A549 (cell line): ENCODE results near the gene CHRM5. TPM values are rescaled to one million over a fixed set of nuclear protein-coding genes. Genes with fewer than 3 reads are reported as not detected.
"Not testable (repeated sequence)": the region's sequence is repeated elsewhere in the genome, so short reads cannot be mapped to it uniquely, and the experiment has no call there.

Source experiments
- ATAC-seq, 2 experiments: fragments of 200-7000 bp in 1 of 2; fragments of >200 bp in 1 of 2; cut with Nextera tagmentation in 1 of 2; cut with Tn5 transposase in 1 of 2; 3 replicates each; pipeline versions ENCODE4 v1.8.0 to v1.9.1; 2018 to 2020; ENCODE audit warnings: mild to moderate bottlenecking in 1 of 2, moderate library complexity in 1 of 2
- CTCF ChIA-PET: fragments of 300-600 bp; sonication (Branson Sonifier 250); formaldehyde crosslinking; extraction: SDS; loops from one replicate; lab custom pipeline; 2021; ENCODE audit warnings: antibody characterized with exemption, inconsistent platforms; lab: Yijun Ruan, JAX
- POLR2A ChIA-PET: fragments of 350-600 bp; formaldehyde crosslinking; extraction: SDS; loops from one replicate; lab custom pipeline; 2021; ENCODE audit warnings: antibody characterized with exemption, inconsistent platforms; lab: Yijun Ruan, JAX
- DNase-seq, 2 experiments: peaks; one replicate each; pipeline versions ENCODE4 v3.0.0 to v3.0.0-alpha.2; 2011 to 2016; ENCODE audit warnings: low read depth in 1 of 2, low spot score in 1 of 2
- FAIRE-seq: peaks from 2 replicates; lab custom pipeline; 2011; peaks lifted over from hg19 to GRCh38; lab: Jason Lieb, UNC
- H3K27ac ChIP-seq, 2 experiments: fragments of >200 bp; sonication (Bioruptor Twin); formaldehyde crosslinking; 3 replicates each; pipeline ENCODE4 v1.5.1; 2016 to 2017
- H3K4me1 ChIP-seq: fragments of >200 bp; sonication (Bioruptor Twin); formaldehyde crosslinking; 3 replicates; pipeline ENCODE4 v1.6.1; 2016
- H3K4me2 ChIP-seq: fragments of >200 bp; sonication (Bioruptor Twin); formaldehyde crosslinking; 3 replicates; pipeline ENCODE4 v1.6.1; 2016
- H3K4me3 ChIP-seq: fragments of >200 bp; sonication (Bioruptor Twin); formaldehyde crosslinking; 3 replicates; pipeline ENCODE4 v1.5.1; 2016
- H3K9me3 ChIP-seq: fragments of >200 bp; sonication (Bioruptor Twin); formaldehyde crosslinking; 3 replicates; pipeline ENCODE4 v1.6.1; 2016
- ATOH8 ChIP-seq: fragments of 250-450 bp; sonication (Bioruptor Pico); IDR thresholded peaks from 2 replicates; pipeline ENCODE4 v1.5.0; 2020; ENCODE audit warnings: low read depth, mild to moderate bottlenecking, moderate library complexity
- BCL3 ChIP-seq: fragments of >200 bp; sonication (Bioruptor Twin); formaldehyde crosslinking; IDR thresholded peaks from 3 replicates; pipeline ENCODE4 v1.6.1; 2016
- CBX8 ChIP-seq: fragments of 200-600 bp; sonication (generic); IDR thresholded peaks from 2 replicates; pipeline ENCODE4 v1.6.1; 2016
- CTCF ChIP-seq: fragments of >200 bp; sonication (Bioruptor Twin); formaldehyde crosslinking; IDR thresholded peaks from 3 replicates; pipeline ENCODE4 v1.5.1; 2016
- E2F6 ChIP-seq: IDR thresholded peaks from 2 replicates; pipeline ENCODE4 v1.6.1; 2012; ENCODE audit warnings: low read depth, borderline replicate concordance
- EHF ChIP-seq: fragments of 250-450 bp; sonication (Bioruptor Pico); IDR thresholded peaks from 2 replicates; pipeline ENCODE4 v1.5.0; 2020; ENCODE audit warnings: mild to moderate bottlenecking
- ELK1 ChIP-seq: fragments of 150-350 bp; IDR thresholded peaks from 2 replicates; pipeline ENCODE4 v1.6.1; 2014; ENCODE audit warnings: low read depth, mild to moderate bottlenecking, low read length
- HES2 ChIP-seq: fragments of >200 bp; sonication (Bioruptor Twin); formaldehyde crosslinking; IDR thresholded peaks from 2 replicates; pipeline ENCODE4 v1.6.1; 2016
- HEYL ChIP-seq: fragments of 250-450 bp; sonication (Bioruptor Pico); IDR thresholded peaks from 2 replicates; pipeline ENCODE4 v1.8.0; 2021; ENCODE audit warnings: mild to moderate bottlenecking, moderate library complexity
- JUN ChIP-seq, 2 experiments: fragments of >200 bp; sonication (Bioruptor Twin); formaldehyde crosslinking; IDR thresholded peaks; 2 replicates in 1 of 2; 3 replicates in 1 of 2; pipeline ENCODE4 v1.6.1; 2016 to 2017
- KDM1A ChIP-seq: fragments of 200-600 bp; sonication (generic); IDR thresholded peaks from 2 replicates; pipeline ENCODE4 v1.6.1; 2016; ENCODE audit warnings: low read depth, mild to moderate bottlenecking
- MAFK ChIP-seq: fragments of 450-650 bp; IDR thresholded peaks from 2 replicates; pipeline ENCODE4 v1.6.1; 2014; ENCODE audit not compliant: partially characterized antibody
- MAZ ChIP-seq: fragments of 150-350 bp; IDR thresholded peaks from 2 replicates; pipeline ENCODE4 v1.6.1; 2014; ENCODE audit warnings: antibody characterized with exemption, low read depth, low read length, borderline replicate concordance
- NFE2L2 ChIP-seq: fragments of 150-350 bp; conservative IDR thresholded peaks from 2 replicates; pipeline ENCODE4 v1.6.1; 2014; ENCODE audit warnings: low read length
- PBX3 ChIP-seq: IDR thresholded peaks from 2 replicates; pipeline ENCODE4 v1.6.1; 2012
- RAD21 ChIP-seq, 2 experiments: fragments of >200 bp in 1 of 2; sonication (Bioruptor Twin) in 1 of 2; formaldehyde crosslinking in 1 of 2; IDR thresholded peaks in 1 of 2; conservative IDR thresholded peaks in 1 of 2; 2 replicates in 1 of 2; 3 replicates in 1 of 2; pipeline ENCODE4 v1.6.1; 2012 to 2018; ENCODE audit warnings: inconsistent platforms in 1 of 2
- RCOR1 ChIP-seq: fragments of 150-350 bp; IDR thresholded peaks from 2 replicates; pipeline ENCODE4 v1.6.1; 2014; ENCODE audit warnings: antibody characterized with exemption, low read length, low read depth
- SMC3 ChIP-seq: fragments of >200 bp; sonication (Bioruptor Twin); formaldehyde crosslinking; IDR thresholded peaks from 3 replicates; pipeline ENCODE4 v1.6.1; 2018; ENCODE audit warnings: inconsistent platforms
- ZNF302 ChIP-seq: fragments of 250-450 bp; sonication (Bioruptor Pico); IDR thresholded peaks from 2 replicates; pipeline ENCODE4 v1.9.0; 2021; ENCODE audit warnings: inconsistent platforms, mild to moderate bottlenecking, moderate library complexity
- WGBS: methylation state at CpG from one replicate; pipeline ENCODE4 v1.1.6; 2017; ENCODE audit errors: missing lambda C conversion rate; 5-methylcytosine and 5-hydroxymethylcytosine counted together
- polyA plus RNA-seq, 4 experiments: library from polyadenylated mRNA; depleted of rRNA in 3 of 4; stranded (reverse); fragments of >200 nt; fragmentation: RNase III in 1 of 4; extraction: RNeasy Plus Mini Kit Qiagen cat#74134 plus additional on column Dnase treatment in 1 of 4; gene quantifications; 2 replicates in 3 of 4; 3 replicates in 1 of 4; pipeline ENCODE4 v1.2.3, GENCODE V29; 2011 to 2017

The CHRM5 gene
- polyA plus RNA-seq, 2 of the 4 experiments (the other 2 are of a cell fraction): not detected

GRCh38 chr15:33994005-33994615 is 25.8 kb downstream of the CHRM5 start:
- no peak overlapping the region for H3K27ac ChIP-seq
- no peaks in the 10 kb centered on the region for H3K4me1 ChIP-seq
- H3K4me2 ChIP-seq: no peak overlapping the region
- FAIRE-seq: peak; percentile 46
- WGBS: 59% methylated on average over 9 of the region's 9 CpGs
- TF ChIP-seq SMC3 (peak; percentile 50), PBX3 (no peak), ZNF302 (no peak), NFE2L2 (no peak), CBX8 (no peak), EHF (CRISPR knock-in tag) (no peak), ELK1 (no peak), RAD21 (conservative IDR thresholded peaks at IDR 0.05 in 1 of 2, IDR thresholded peaks at IDR 0.05 in 1 of 2) (peak; percentile 55 to 72; a peak in 4 of 5 replicates), CTCF (peak; percentile 55), RCOR1 (no peak), BCL3 (no peak), ATOH8 (no peak), KDM1A (no peak), HEYL (no peak), JUN (IDR thresholded peaks at IDR 0.05) (no peak), MAZ (no peak), MAFK (no peak), E2F6 (no peak), HES2 (no peak)
- no peaks in the 10 kb centered on the region for H3K9me3 ChIP-seq
- DNase-seq: peak in 1 of 2 experiments; percentile 68
- ChIA-PET POLR2A (no interaction called here), CTCF (interaction anchor here (0.9 to 3.8 kb wide), 6 partner anchors 9 to 702 kb away, joined by 3 to 40 read pairs (median 4); no protein-coding TSS in a partner anchor)
- no peak overlapping the region for H3K4me3 ChIP-seq
- ATAC-seq: peak; percentile 71 to 93; a peak in 5 of 6 replicates

- H3K27ac ChIP-seq, H3K4me2 ChIP-seq, ATAC-seq, H3K4me3 ChIP-seq, FAIRE-seq, POLR2A ChIA-PET, H3K4me1 ChIP-seq, DNase-seq, H3K9me3 ChIP-seq: not testable (repeated sequence)
- WGBS: 92% methylated on average over 10 of the region's 10 CpGs
- CTCF ChIA-PET: interaction anchor here (0.6 to 2.3 kb wide), 3 partner anchors 11 to 77 kb away, joined by 3 to 5 read pairs (median 3); no protein-coding TSS in a partner anchor
Measured at GRCh38 chr15:33995666-33996065, 27.4 kb downstream of the CHRM5 start.
